SU-DHL-6 (cell line): ENCODE data around the gene SPEN.
"Not testable (repeated sequence)": the region's sequence is repeated elsewhere in the genome, so short reads cannot be mapped to it uniquely, and the experiment has no call there.

Experiments
- H2AFZ ChIP-seq: fragments of 200-600 bp; sonication (generic); 2 replicates; pipeline ENCODE4 v1.6.1; 2014; ENCODE audit warnings: low read depth, mild to moderate bottlenecking, moderate library complexity, mixed read lengths, antibody characterized with exemption, low read length; ENCODE audit not compliant: severe bottlenecking
- H3F3A ChIP-seq: fragments of 200-600 bp; shearing (Covaris generic); 2 replicates; pipeline ENCODE4 v1.6.0; 2016; ENCODE audit warnings: antibody characterized with exemption, mild to moderate bottlenecking; ENCODE audit not compliant: insufficient read depth
- H3K27ac ChIP-seq: fragments of 200-600 bp; sonication (generic); 2 replicates; pipeline ENCODE4 v1.5.1; 2016; ENCODE audit warnings: low read depth, mild to moderate bottlenecking, low read length, moderate library complexity, mixed read lengths
- H3K27me3 ChIP-seq: fragments of 200-600 bp; sonication (generic), shearing (Covaris generic); 2 replicates; pipeline ENCODE4 v1.6.0; 2014; ENCODE audit warnings: mild to moderate bottlenecking, low read length
- H3K36me3 ChIP-seq: fragments of 200-600 bp; sonication (generic); 2 replicates; pipeline ENCODE4 v1.6.1; 2014; ENCODE audit warnings: mild to moderate bottlenecking, low read length, mixed read lengths
- H3K4me2 ChIP-seq: fragments of 300-600, 200-600 bp; shearing (Covaris generic), sonication (generic); 2 replicates; pipeline ENCODE4 v1.6.0; 2014; ENCODE audit warnings: low read length, low read depth, mild to moderate bottlenecking; ENCODE audit not compliant: poor library complexity, severe bottlenecking
- H3K4me3 ChIP-seq: fragments of 200-600 bp; sonication (generic); 2 replicates; pipeline ENCODE4 v1.5.1; 2014; ENCODE audit warnings: antibody characterized with exemption, low read length, mild to moderate bottlenecking, mixed read lengths; ENCODE audit not compliant: insufficient read depth, poor library complexity, severe bottlenecking
- H3K79me2 ChIP-seq: fragments of 200-600 bp; sonication (generic); 2 replicates; pipeline ENCODE4 v1.6.1; 2014; ENCODE audit warnings: mild to moderate bottlenecking, low read length, moderate library complexity; ENCODE audit not compliant: insufficient read depth
- H3K9ac ChIP-seq: fragments of 200-600 bp; sonication (generic); 2 replicates; pipeline ENCODE4 v1.7.0; 2014; ENCODE audit warnings: mild to moderate bottlenecking, low read length
- H3K9me2 ChIP-seq: fragments of 200-600 bp; sonication (generic); replicated peaks from 2 replicates; pipeline ENCODE4 v1.6.1; 2014; ENCODE audit warnings: low read length; ENCODE audit not compliant: insufficient read depth
- H3K9me3 ChIP-seq: fragments of 200-600 bp; sonication (generic); 2 replicates; pipeline ENCODE4 v1.6.1; 2014; ENCODE audit warnings: low read length, mixed read lengths; ENCODE audit not compliant: insufficient read depth
- H4K20me1 ChIP-seq: fragments of 200-600 bp; sonication (generic); 2 replicates; pipeline ENCODE4 v1.6.1; 2014; ENCODE audit warnings: low read depth, mild to moderate bottlenecking, antibody characterized with exemption, low read length, moderate library complexity, mixed read lengths
- EZH2phosphoT487 ChIP-seq: fragments of 200-600 bp; sonication (generic), shearing (Covaris generic); conservative IDR thresholded peaks from 2 replicates; pipeline ENCODE4 v1.6.1; 2018; ENCODE audit warnings: mild to moderate bottlenecking, antibody characterized with exemption, low read length, moderate library complexity, mixed read lengths
- TF ChIP-seq, protein P1 (sequence below): fragments of 200-600 bp; sonication (generic); IDR thresholded peaks from one replicate; pipeline ENCODE4 v1.5.1; 2017; ENCODE audit warnings: antibody characterized with exemption, mild to moderate bottlenecking, low read length, moderate library complexity; ENCODE audit not compliant: insufficient read depth, poor library complexity, severe bottlenecking

SPEN gene

GRCh38 chr1:15974855-15975254, 127.3 kb downstream of the SPEN start:
- Histone ChIP-seq H3K79me2 (peaks cover 44% of the 10 kb centered on the region), H3K4me3 (peak overlapping the region; percentile 88), H3K9me3 (no peaks in the 10 kb centered on the region), H3F3A (peaks cover 6% of the 10 kb centered on the region), H3K4me2 (peak overlapping the region; percentile 89), H3K9ac (peak overlapping the region; percentile 71), H4K20me1 (no peaks in the 10 kb centered on the region), H3K36me3 (peaks cover 19% of the 10 kb centered on the region), H3K27ac (peak overlapping the region; percentile 67), H3K27me3 (no peaks in the 10 kb centered on the region), H2AFZ (peak overlapping the region; percentile 79), H3K9me2 (no peaks in the 10 kb centered on the region)
- TF ChIP-seq, protein P1, sequence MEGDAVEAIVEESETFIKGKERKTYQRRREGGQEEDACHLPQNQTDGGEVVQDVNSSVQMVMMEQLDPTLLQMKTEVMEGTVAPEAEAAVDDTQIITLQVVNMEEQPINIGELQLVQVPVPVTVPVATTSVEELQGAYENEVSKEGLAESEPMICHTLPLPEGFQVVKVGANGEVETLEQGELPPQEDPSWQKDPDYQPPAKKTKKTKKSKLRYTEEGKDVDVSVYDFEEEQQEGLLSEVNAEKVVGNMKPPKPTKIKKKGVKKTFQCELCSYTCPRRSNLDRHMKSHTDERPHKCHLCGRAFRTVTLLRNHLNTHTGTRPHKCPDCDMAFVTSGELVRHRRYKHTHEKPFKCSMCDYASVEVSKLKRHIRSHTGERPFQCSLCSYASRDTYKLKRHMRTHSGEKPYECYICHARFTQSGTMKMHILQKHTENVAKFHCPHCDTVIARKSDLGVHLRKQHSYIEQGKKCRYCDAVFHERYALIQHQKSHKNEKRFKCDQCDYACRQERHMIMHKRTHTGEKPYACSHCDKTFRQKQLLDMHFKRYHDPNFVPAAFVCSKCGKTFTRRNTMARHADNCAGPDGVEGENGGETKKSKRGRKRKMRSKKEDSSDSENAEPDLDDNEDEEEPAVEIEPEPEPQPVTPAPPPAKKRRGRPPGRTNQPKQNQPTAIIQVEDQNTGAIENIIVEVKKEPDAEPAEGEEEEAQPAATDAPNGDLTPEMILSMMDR = no peak
- TF ChIP-seq EZH2phosphoT487 = no peak

- H3K9me2 ChIP-seq = no peaks in the 10 kb centered on the region
- peak overlapping the region; percentile 89 for H3K4me2 ChIP-seq
- H3K4me3 ChIP-seq = peak overlapping the region; percentile 88
- H3K79me2 ChIP-seq = peaks cover 40% of the 10 kb centered on the region
- peak overlapping the region; percentile 67 for H3K27ac ChIP-seq
- peak overlapping the region; percentile 71 for H3K9ac ChIP-seq
- H2AFZ ChIP-seq = peak overlapping the region; percentile 79
- TF ChIP-seq EZH2phosphoT487 = no peak
- TF ChIP-seq, protein P1 = no peak
- H3K27me3 ChIP-seq = no peaks in the 10 kb centered on the region
- H3K9me3 ChIP-seq = no peaks in the 10 kb centered on the region
- no peaks in the 10 kb centered on the region for H4K20me1 ChIP-seq
- peaks cover 16% of the 10 kb centered on the region for H3K36me3 ChIP-seq
- peaks cover 6% of the 10 kb centered on the region for H3F3A ChIP-seq
Measured at GRCh38 chr1:15975358-15975804, 127.9 kb downstream of the SPEN start.

- Histone ChIP-seq H3K27me3 (no peaks in the 10 kb centered on the region), H4K20me1 (no peaks in the 10 kb centered on the region), H3K9me3 (no peaks in the 10 kb centered on the region), H3K27ac (peak within 1 kb of the TSS; percentile 67), H3K4me3 (peak within 1 kb of the TSS; percentile 88), H3K79me2 (peaks cover 40% of the 10 kb centered on the region), H3K4me2 (peak within 1 kb of the TSS; percentile 89), H2AFZ (peak within 1 kb of the TSS; percentile 79), H3K9ac (peak within 1 kb of the TSS; percentile 71), H3K36me3 (peaks cover 16% of the 10 kb centered on the region), H3K9me2 (no peaks in the 10 kb centered on the region), H3F3A (peaks cover 6% of the 10 kb centered on the region)
- TF ChIP-seq EZH2phosphoT487 = no peak
- TF ChIP-seq, protein P1 = no peak
Measured at GRCh38 chr1:15975805-15976680, 128.5 kb downstream of the SPEN start, which contains the start of gene ZBTB17. TSS of gene ZBTB17 (minus strand) at chr1:15976101. CDS start at chr1:15948495, 27,606 bp downstream.

DNA sequence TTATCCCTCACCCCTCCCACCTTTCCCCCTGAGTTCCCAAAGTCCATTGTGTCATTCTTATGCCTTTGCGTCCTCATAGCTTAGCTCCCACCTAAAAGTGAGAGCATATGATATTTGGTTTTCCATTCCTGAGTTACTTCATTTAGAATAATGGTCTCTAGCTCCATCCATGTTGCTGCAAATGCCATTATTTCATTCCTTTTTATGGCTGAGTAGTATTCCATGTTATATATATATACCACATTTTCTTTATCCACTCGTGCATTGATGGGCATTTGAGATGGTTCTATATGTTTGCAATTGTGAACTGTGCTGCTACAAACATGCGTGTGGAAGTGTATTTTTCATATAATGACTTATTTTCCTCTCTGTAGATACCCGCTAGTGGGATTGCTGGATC, 130.4 kb downstream of the SPEN start:
- H3K9me2 ChIP-seq, H3F3A ChIP-seq, H3K27me3 ChIP-seq, H2AFZ ChIP-seq, H3K9me3 ChIP-seq, H3K4me3 ChIP-seq, H4K20me1 ChIP-seq, H3K9ac ChIP-seq, H3K4me2 ChIP-seq, H3K36me3 ChIP-seq, H3K27ac ChIP-seq: not testable (repeated sequence)
- H3K79me2 ChIP-seq = peaks cover 25% of the 10 kb centered on the region
